HepG2 (cell line): ENCODE results near the gene MYO7B. TPM values are rescaled to one million over a fixed set of nuclear protein-coding genes. Genes with fewer than 3 reads are reported as not detected.

ENCODE experiments used
- ATAC-seq: fragments of 200-7000 bp; cut with Tn5 transposase; 3 replicates; pipeline ENCODE4 v1.9.1; 2020; ENCODE audit warnings: mild to moderate bottlenecking, moderate library complexity
- BruUV-seq: library from RNA; stranded (reverse); fragments of 400-500 nt; replicated peaks from 2 replicates; lab custom pipeline; 2021; lab: Mats Ljungman, UMichigan
- CTCF ChIA-PET: fragments of 300-600 bp; formaldehyde crosslinking; extraction: SDS; loops from one replicate; lab custom pipeline; 2021; ENCODE audit warnings: low total read pairs, inconsistent platforms, low intra/inter-chr PET ratio; lab: Yijun Ruan, JAX
- POLR2A ChIA-PET: fragments of 350-600 bp; sonication (Branson Sonifier 250); formaldehyde crosslinking; loops from one replicate; lab custom pipeline; 2020; ENCODE audit warnings: antibody characterized with exemption, inconsistent platforms; lab: Yijun Ruan, JAX
- DNase-seq: peaks from one replicate; pipeline ENCODE4 v3.0.0-alpha.2; 2015; ENCODE audit warnings: low spot score
- FAIRE-seq: peaks from 3 replicates; lab custom pipeline; 2011; peaks lifted over from hg19 to GRCh38; lab: Jason Lieb, UNC
- H2AFZ ChIP-seq: one replicate; pipeline ENCODE4 v1.6.1; 2011; ENCODE audit warnings: low read length, inconsistent platforms
- H3K27ac ChIP-seq: fragments of 300-600 bp; 3 replicates; pipeline ENCODE4 v1.8.0; 2011; ENCODE audit warnings: mixed run types, mild to moderate bottlenecking, mixed read lengths, low read length, inconsistent platforms; ENCODE audit not compliant: insufficient read depth; ENCODE audit errors: extremely low read length
- H3K27me3 ChIP-seq, 2 experiments: fragments of 200-600 bp in 1 of 2; 2 replicates in 1 of 2; 3 replicates in 1 of 2; pipeline versions ENCODE4 v1.6.0 to v1.8.0; 2011; ENCODE audit warnings: low read length in 2 of 2, mild to moderate bottlenecking in 2 of 2, moderate library complexity in 2 of 2, inconsistent platforms in 1 of 2; ENCODE audit not compliant: insufficient read depth in 2 of 2, control insufficient read depth in 1 of 2
- H3K36me3 ChIP-seq, 2 experiments: fragments of 200-600 bp in 1 of 2; replicated peaks in 1 of 2; 2 replicates in 1 of 2; 3 replicates in 1 of 2; pipeline versions ENCODE4 v1.5.1 to v1.8.0; 2011; ENCODE audit warnings: low read length in 2 of 2, inconsistent platforms in 1 of 2; ENCODE audit not compliant: insufficient read depth in 2 of 2, control insufficient read depth in 1 of 2
- H3K4me1 ChIP-seq: 2 replicates; pipeline ENCODE4 v1.5.1; 2012; ENCODE audit warnings: low read length, inconsistent platforms; ENCODE audit not compliant: insufficient read depth
- H3K4me2 ChIP-seq: 2 replicates; pipeline ENCODE4 v1.6.0; 2011; ENCODE audit warnings: low read depth, low read length, inconsistent platforms
- H3K4me3 ChIP-seq, 3 experiments: fragments of 200-600 bp in 1 of 3; sonication (generic), shearing (Covaris generic) in 1 of 3; replicated peaks in 1 of 3; 2 replicates each; pipeline ENCODE4 v1.5.1; 2011 to 2016; ENCODE audit warnings: low read length in 3 of 3, inconsistent platforms in 2 of 3, low read depth in 2 of 3, mild to moderate bottlenecking in 2 of 3, control low read depth in 1 of 3, mixed read lengths in 1 of 3; ENCODE audit not compliant: insufficient read depth in 1 of 3
- H3K79me2 ChIP-seq: one replicate; pipeline ENCODE4 v1.6.1; 2011; ENCODE audit warnings: low read length, inconsistent platforms; ENCODE audit not compliant: insufficient read depth
- H3K9ac ChIP-seq: 2 replicates; pipeline ENCODE4 v1.6.0; 2011; ENCODE audit warnings: mild to moderate bottlenecking, low read depth, low read length, inconsistent platforms; ENCODE audit not compliant: insufficient read depth
- H3K9me3 ChIP-seq: 2 replicates; pipeline ENCODE4 v1.5.1; 2012; ENCODE audit warnings: mild to moderate bottlenecking, low read length
- H4K20me1 ChIP-seq: 2 replicates; pipeline ENCODE4 v1.6.0; 2011; ENCODE audit warnings: inconsistent platforms, mild to moderate bottlenecking, low read length, moderate library complexity; ENCODE audit not compliant: insufficient read depth
- AFF4 ChIP-seq: sonication (generic); formaldehyde crosslinking; IDR thresholded peaks from 2 replicates; pipeline ENCODE4 v1.4.0; 2020; ENCODE audit warnings: missing genetic modification reagents
- ARNTL ChIP-seq: sonication (generic); formaldehyde crosslinking; IDR thresholded peaks from 2 replicates; pipeline ENCODE4 v1.4.0; 2020; ENCODE audit warnings: mild to moderate bottlenecking, missing genetic modification reagents
- IRF1 ChIP-seq: sonication (generic); formaldehyde crosslinking; IDR thresholded peaks from 2 replicates; pipeline ENCODE4 v1.4.0; 2020; ENCODE audit warnings: low read depth, mild to moderate bottlenecking, missing genetic modification reagents
- MIER2 ChIP-seq: IDR thresholded peaks from 2 replicates; pipeline ENCODE4 v1.6.1; 2016; ENCODE audit warnings: missing biosample characterization, missing genetic modification reagents
- PPARG ChIP-seq: conservative IDR thresholded peaks from 2 replicates; pipeline ENCODE4 v1.6.1; 2016; ENCODE audit warnings: missing biosample characterization, missing genetic modification reagents
- RARG ChIP-seq: sonication (generic); formaldehyde crosslinking; IDR thresholded peaks from 2 replicates; pipeline ENCODE4 v1.4.0; 2020; ENCODE audit warnings: low read depth, mild to moderate bottlenecking, missing genetic modification reagents
- SATB2 ChIP-seq: sonication (generic); formaldehyde crosslinking; IDR thresholded peaks from 2 replicates; pipeline ENCODE4 v1.5.0; 2020; ENCODE audit warnings: missing genetic modification reagents
- SMYD3 ChIP-seq: sonication (generic); formaldehyde crosslinking; IDR thresholded peaks from 2 replicates; pipeline ENCODE4 v1.8.1; 2023; ENCODE audit warnings: mild to moderate bottlenecking, missing genetic modification reagents
- SRY ChIP-seq: sonication (generic); formaldehyde crosslinking; IDR thresholded peaks from 2 replicates; pipeline ENCODE4 v1.8.0; 2022; ENCODE audit warnings: mild to moderate bottlenecking, missing genetic modification reagents
- TSC22D2 ChIP-seq: sonication (generic); formaldehyde crosslinking; IDR thresholded peaks from 2 replicates; pipeline ENCODE4 v1.5.1; 2020; ENCODE audit warnings: missing genetic modification reagents, mild to moderate bottlenecking, borderline replicate concordance
- U2AF1 ChIP-seq: fragments of 200-400 bp; formaldehyde crosslinking; optimal IDR thresholded peaks from 2 replicates; pipeline ENCODE3; 2017; ENCODE audit warnings: mild to moderate bottlenecking, low read depth, low read length
- ZMAT3 ChIP-seq: sonication (generic); formaldehyde crosslinking; conservative IDR thresholded peaks from 2 replicates; pipeline ENCODE4 v1.7.0; 2021; ENCODE audit warnings: missing genetic modification reagents
- ZNF121 ChIP-seq: sonication (generic); formaldehyde crosslinking; IDR thresholded peaks from 2 replicates; pipeline ENCODE4 v1.5.0; 2020; ENCODE audit warnings: mild to moderate bottlenecking, missing genetic modification reagents
- ZNF782 ChIP-seq: sonication (generic); formaldehyde crosslinking; IDR thresholded peaks from 2 replicates; pipeline ENCODE4 v1.4.0; 2020; ENCODE audit warnings: missing genetic modification reagents, mild to moderate bottlenecking, borderline replicate concordance
- ZSCAN25 ChIP-seq: sonication (generic); formaldehyde crosslinking; IDR thresholded peaks from 2 replicates; pipeline ENCODE4 v1.8.0; 2022; ENCODE audit warnings: mild to moderate bottlenecking, missing genetic modification reagents
- WGBS: methylation state at CpG from one replicate; pipeline ENCODE4 v1.1.6; 2017; ENCODE audit warnings: low lambda C conversion rate; 5-methylcytosine and 5-hydroxymethylcytosine counted together
- in situ Hi-C: cut with HindIII; loops from 2 replicates; pipeline ENCODE4 v1.10.0; 2017; ENCODE audit warnings: low pct_unique_long_range_greater_than_20kb; ENCODE audit not compliant: extremely low pct_ligation_motif_present
- intact Hi-C: fragments of 100-400 bp; cut with micrococcal nuclease; formaldehyde crosslinking; loops from one replicate; pipeline ENCODE4 v1.10.0; 2022; ENCODE audit not compliant: unreplicated experiment
- polyA plus RNA-seq, 8 experiments: library from polyadenylated mRNA; depleted of rRNA in 3 of 8; stranded (reverse) in 7 of 8; unstranded in 1 of 8; fragments of >200 nt; fragmentation: Illumina TruSeq in 4 of 8; extraction: Trizol in 4 of 8; gene quantifications; 2 replicates each; pipeline versions ENCODE4 v1.2.1 to v1.2.3, GENCODE V29; 2011 to 2016; ENCODE audit warnings: low read depth in 4 of 8, missing spikeins in 1 of 8, mixed read lengths in 1 of 8; ENCODE audit not compliant: insufficient read depth in 1 of 8
- total RNA-seq, 5 experiments: library from RNA; depleted of rRNA; stranded (reverse); fragments of >200 nt; fragmentation: Illumina TruSeq; extraction: Trizol; gene quantifications; 2 replicates each; pipeline ENCODE4 v1.2.3, GENCODE V29; 2016; ENCODE audit warnings: low read depth in 1 of 5

The MYO7B gene
- total and polyA plus RNA-seq, 2 of the 13 experiments (the other 11 are each of a cell fraction or from before 2014, with no cell fraction given), result not detected

DNA sequence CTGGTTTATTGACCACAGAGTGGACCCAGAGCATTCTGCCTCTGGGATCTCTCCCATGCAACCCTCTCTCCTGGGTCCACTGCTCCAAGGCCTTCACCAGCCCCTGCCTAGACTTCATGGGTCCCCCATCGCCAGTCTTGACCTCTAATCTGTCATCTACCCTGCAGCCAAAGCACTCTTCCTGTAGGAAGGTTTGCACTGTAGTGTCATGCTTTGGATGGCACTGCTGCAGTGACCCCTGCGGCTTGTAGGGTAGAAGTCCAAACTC, 41.7 kb downstream of the MYO7B start:
- Histone ChIP-seq H3K27me3 (peaks cover 8 to 83% of the 10 kb centered on the region in 2 experiments), H3K27ac (no peak overlapping the region), H4K20me1 (no peaks in the 10 kb centered on the region), H2AFZ (no peak overlapping the region), H3K4me1 (no peaks in the 10 kb centered on the region), H3K4me3 (no peak overlapping the region), H3K4me2 (no peak overlapping the region), H3K9ac (no peak overlapping the region), H3K9me3 (no peaks in the 10 kb centered on the region), H3K36me3 (no peaks in the 10 kb centered on the region), H3K79me2 (no peaks in the 10 kb centered on the region)
- no TSS peak for BruUV-seq
- DNase-seq (no peak), FAIRE-seq (no peak), ATAC-seq (peak; percentile 26)
- POLR2A ChIA-PET, result no interaction called here
- in situ Hi-C loops, result no loop called here
- CTCF ChIA-PET, result no interaction called here
- intact Hi-C loops, result no loop called here
- no peak for TF ChIP-seq ZNF782
- TF ChIP-seq U2AF1, result no peak
- no peak for TF ChIP-seq ZNF121
- no peak for TF ChIP-seq SMYD3
- no peak for TF ChIP-seq SRY (CRISPR knock-in tag)
- 33% methylated on average over 2 of the region's 2 CpGs for WGBS

DNA sequence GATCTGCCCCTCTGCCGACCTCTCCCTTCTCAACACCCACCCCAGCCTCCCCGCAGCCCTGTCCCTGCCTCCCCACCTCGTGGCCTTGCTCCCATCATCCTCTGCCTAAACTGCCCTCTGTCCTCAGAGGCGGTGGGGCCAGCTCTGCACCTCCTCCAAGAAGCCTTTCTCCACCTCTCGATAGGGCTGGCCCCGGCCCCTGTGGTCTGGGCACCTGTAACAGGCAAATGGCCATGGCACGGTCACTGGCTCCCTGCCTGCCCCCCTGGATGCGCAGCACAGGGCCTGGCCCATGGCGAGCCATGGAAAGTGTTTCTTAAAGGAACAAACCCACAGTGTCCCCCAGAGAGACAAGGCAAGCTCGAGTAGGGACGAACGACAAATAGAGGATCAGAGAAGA, 42.0 kb downstream of the MYO7B start:
- no peaks in the 10 kb centered on the region for H3K9me3 ChIP-seq
- no peaks in the 10 kb centered on the region for H3K36me3 ChIP-seq
- H3K4me3 ChIP-seq, result no peak overlapping the region
- H2AFZ ChIP-seq, result no peak overlapping the region
- intact Hi-C loops (no loop called here), in situ Hi-C loops (no loop called here)
- ChIA-PET CTCF (no interaction called here), POLR2A (no interaction called here)
- no peak overlapping the region for H3K4me2 ChIP-seq
- no peaks in the 10 kb centered on the region for H3K4me1 ChIP-seq
- FAIRE-seq (no peak), DNase-seq (no peak)
- WGBS, result 33% methylated on average over 12 of the region's 12 CpGs
- H3K27me3 ChIP-seq, result peaks cover 8 to 85% of the 10 kb centered on the region in 2 experiments
- H3K79me2 ChIP-seq, result no peaks in the 10 kb centered on the region
- no TSS peak for BruUV-seq
- no peak overlapping the region for H3K27ac ChIP-seq
- H3K9ac ChIP-seq, result no peak overlapping the region
- H4K20me1 ChIP-seq, result no peaks in the 10 kb centered on the region
- TF ChIP-seq PPARG (CRISPR knock-in tag), result no peak
- TF ChIP-seq MIER2, result no peak
- TF ChIP-seq ZSCAN25, result no peak
- no peak for TF ChIP-seq SATB2 (CRISPR knock-in tag)
- TF ChIP-seq ZMAT3, result no peak
- TF ChIP-seq AFF4 (CRISPR knock-in tag), result no peak
- TF ChIP-seq RARG, result no peak
- TF ChIP-seq ZNF782, result no peak
- no peak for TF ChIP-seq IRF1 (CRISPR knock-in tag)
- no peak for TF ChIP-seq ARNTL (CRISPR knock-in tag)
- no peak for TF ChIP-seq TSC22D2
- TF ChIP-seq, all 625 proteins: peak for 0
- no peak for ATAC-seq
